ENCODE results near the gene FLAD1.

Gene FLAD1

DNA sequence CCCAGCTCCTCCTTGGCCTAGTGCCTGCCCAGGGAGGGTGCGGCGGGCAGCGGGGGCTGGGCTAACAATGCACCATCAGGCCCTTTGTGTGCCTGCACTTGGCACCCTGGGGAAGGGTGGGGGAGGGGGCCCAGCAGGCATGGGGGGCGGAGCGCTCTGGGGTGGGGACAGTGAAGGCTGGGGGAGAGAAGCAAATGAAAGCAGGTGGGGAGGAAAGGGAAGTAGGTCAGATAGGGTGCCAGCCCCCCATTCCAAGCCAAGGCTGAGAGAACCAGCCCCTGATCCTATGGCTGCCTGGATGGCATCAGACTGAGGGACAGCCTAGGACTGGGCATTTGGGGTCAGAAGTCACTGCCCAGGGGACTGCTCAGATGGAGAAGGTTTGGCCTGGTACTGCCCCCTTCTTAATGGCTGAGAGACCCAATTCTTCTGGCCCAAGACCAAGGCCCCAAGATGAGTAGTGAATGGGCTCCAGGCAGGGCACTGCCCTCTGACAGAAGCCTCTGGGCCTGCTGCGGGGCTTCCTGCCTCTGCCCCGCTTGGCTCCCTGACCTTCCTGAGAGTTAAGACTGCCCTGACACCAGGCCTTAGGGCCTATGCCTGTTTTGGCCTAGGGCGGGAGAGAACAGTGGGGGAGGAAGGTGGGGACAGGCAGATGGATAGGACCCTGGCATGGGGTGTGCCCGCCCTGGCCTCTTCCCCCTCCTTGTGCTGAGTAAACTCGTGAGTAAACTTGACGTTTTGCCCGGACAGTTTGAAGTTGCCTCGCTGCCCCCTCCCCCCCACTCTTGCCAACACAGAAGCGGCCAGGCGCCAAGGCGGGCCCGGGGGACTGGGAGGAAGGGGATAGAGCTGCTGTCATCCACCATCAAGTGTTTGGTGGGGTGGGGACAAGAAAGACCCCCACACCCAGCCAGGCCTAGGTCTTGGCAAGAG lies 22.2 kb downstream of the FLAD1 start:
- DNase-seq: peak; percentile 62

DNA sequence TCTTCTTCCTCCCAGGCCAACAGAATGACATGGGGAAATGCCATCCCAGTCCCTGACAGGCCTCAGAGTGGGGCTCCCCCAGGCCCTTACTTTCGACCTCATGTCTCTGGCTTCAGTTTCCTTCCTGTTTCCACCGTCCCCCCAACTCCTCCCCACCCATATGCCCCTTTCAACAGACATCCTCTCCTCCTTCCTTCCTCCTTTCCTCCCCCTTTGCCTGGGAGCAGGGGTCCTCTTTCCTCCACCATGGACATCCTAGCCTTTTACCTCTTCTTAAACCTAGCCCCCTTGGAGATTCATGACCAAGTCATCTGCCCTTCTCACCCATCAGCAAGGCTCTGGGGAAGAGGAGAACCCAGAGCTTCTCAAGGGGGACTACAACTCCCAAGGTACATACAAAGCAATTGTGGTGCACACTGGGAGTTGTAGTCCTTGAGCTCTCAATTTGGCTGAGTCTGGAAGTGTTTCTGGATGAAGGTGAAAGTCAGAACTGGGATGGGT lies 23.5 kb downstream of the FLAD1 start:
- peak; percentile 57 for DNase-seq

DNA sequence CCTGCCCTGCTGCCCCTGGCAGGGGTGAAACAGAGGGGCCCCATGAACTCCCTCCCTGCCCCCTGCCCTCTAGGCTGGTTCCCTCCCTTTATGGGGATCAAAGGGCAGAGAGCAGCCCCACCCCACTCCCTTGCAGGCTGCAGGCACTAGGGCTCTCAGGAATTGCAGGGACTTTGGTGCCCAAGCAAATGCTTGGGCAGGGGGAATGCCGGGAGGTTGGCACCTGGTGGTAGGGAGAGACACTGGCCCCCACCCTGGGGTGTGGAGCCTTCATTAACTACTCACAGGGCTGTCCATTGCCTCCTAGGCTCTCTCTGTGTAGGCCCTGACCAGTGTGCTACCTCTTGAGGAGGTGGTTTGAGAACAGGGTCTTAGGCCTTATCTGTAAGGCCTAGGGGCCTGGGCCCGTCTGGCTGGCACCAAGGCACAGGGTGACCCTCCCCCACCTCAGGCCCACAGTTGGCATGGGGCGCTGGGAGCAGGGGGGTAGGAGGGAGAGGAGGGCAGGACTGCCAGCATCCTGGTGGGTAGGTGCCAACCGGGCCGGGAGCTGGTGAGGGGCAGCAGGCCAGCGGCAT lies 24.2 kb downstream of the FLAD1 start:
- DNase-seq: no peak

DNA sequence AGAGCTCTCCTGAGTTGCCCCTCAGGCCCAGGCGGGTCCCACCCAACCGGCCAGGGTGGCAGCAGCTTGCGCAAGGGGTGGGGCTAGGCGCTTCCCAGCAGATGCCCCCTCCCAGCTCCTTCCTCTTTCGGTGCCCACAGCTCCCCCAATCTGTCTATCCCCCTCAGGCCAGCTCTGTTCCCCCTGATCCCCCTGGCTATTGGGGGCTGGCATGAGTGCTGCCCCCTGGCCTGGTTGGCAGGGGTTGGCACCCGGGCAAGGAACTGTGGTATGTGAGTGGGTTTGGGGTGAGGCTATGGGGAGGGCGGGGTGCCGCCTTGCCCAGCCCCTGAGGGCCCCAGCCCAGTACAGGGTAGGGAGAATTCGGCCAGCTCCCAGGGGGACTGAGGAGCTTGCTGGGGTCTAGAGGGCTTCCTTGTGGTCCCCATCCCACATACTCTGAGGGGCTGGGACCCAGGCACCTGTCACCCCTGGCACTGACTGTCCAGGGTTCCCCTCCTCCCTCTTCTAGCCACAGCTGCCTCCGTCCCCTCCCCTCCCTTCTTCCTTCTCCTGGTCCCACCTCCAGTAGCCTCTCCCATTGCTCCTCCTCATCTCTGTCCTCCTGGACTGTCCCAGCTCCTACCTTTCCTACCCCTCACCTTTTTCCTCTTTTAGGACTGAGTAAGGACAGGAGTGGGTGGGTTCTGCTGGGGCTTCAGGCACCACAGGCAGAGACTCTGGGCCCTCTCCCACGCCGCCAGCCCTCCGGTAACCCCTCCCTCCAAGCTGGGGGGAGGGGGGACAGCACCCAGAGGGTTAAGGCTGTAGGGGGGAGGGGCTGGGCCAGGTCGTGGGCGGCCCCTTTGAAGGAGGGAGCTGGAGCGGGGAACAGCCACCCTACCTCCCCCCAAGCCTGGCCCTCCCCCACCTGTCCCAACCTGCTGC lies 25.1 kb downstream of the FLAD1 start:
- peak; percentile 75 for DNase-seq

DNA sequence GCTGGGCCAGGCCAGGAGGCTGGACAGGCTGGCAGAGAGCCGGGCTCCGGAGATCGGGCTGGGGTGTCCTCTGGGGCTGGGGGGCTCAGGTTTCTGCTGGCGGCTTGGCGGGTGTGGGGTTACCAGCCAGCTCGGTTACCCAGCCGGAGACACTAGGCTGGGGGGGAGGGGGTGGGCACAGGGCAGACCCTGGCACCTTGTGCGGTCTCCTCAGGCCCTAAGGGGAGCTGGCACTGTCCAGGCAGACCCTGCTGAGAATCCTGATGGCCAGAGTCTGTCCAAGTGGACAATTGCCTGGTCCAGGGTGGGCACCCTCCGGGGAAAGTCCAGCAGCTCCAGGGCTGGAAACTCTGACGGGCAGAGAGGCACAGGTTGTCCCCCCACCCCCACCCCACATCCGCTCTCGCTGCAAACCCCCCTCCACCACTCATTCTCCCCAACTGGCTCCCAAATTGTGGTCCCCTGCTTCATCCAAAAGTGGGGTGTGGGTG lies 26.1 kb downstream of the FLAD1 start:
- peak; percentile 54 for DNase-seq

DNA sequence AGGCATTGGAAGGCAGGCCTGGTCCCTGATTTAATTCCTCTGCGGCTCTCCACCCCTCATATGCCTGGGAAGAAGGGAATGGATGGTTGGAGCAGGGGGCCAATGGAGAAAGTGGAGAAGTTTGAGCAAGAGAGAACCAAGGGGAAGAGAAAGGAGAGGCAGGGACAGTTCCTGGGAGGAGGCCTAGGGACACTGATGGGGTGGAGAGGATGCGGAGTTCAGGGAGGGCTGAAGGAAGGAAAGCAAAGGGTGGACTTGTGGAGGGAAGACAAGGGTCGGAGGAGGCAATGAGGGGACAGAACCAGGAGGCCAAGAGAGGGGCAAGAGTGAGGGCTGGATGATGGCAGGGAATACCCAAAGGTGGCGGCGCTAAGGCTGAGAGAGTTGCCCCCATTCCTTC lies 26.6 kb downstream of the FLAD1 start:
- no peak for DNase-seq

DNA sequence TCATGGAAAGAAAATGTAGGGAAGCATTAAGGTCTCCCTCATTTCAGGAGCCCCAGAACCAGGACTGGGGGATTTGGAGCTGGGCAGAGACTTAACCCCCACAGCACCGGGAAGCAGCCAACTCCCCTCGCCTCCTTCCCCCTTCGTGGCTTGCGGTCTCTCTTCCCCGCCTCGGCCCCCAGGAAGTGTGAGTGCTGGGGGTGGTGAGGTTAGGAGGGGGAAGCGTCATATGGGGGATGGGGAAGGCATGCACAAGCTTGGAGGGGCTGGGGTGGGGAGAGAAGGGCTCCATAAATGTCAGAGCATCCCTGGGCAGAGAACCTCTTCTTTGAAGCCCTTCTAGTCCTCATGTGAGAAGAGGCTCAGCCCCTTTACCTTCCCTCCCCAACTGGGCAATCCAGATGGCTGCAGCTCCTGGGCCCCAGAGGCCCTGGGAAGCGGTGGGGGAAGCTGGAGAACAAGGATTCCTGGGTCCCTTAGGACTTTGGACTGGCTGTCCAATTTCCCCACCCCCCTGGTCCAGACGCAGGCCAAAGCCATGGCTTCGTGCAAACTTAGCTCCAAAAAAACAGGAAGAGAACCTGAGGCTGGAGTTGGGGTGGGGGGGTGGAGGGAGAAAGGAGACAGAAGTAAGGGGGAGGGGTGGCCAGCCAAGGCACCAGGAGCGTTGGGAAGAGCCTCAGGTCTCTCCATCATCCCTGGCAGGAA lies 27.2 kb downstream of the FLAD1 start:
- DNase-seq: peak; percentile 68

DNA sequence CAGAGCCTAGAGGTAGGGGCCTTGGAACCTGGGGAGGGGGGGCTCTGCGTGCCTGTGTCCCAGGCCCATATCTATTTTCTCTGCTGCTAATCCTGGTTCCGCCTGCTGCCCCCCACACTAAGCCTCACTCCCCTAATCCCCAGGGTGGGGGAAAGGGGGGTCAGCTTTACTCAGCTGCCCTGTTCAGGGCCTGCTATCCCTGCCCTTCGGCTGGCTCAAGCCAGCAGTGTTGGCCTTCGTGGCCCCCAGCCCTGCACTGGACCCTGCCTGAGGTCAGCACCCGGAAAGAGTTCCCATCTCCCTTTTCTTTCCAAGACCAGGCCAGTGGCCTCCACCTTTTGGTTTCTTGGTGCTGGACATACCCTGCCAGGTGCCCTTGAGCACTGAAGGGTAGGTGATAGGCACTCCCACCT lies 27.9 kb downstream of the FLAD1 start:
- DNase-seq: no peak

DNA sequence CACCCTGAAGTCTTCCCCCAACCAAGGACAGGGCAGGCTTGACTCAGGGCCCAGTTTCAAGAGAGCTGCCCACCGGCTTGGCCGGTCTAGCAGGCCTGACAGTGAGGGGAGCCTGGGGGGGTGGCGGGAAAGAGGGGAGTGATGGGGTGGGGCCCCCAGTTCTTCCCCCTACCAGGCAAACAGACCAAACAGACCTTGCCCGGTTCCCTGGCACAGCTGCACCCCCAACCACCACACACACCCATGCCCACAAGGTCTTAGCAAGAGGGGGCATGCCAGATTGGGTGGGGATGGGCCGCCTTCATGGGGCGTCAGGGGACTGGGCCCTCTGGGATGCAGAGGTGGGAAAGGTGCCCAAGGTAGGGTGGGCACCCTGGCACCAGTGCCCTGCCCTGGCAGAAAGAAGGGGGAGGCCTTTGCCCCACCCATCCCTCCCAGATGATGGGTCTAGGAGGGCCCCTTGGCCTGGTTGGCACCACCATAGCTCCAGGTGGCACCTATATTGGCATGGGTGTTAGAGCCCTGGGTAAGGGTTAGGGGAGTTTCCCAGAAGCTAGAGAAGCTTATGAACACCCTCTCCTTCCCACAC lies 28.4 kb downstream of the FLAD1 start:
- DNase-seq: no peak

DNA sequence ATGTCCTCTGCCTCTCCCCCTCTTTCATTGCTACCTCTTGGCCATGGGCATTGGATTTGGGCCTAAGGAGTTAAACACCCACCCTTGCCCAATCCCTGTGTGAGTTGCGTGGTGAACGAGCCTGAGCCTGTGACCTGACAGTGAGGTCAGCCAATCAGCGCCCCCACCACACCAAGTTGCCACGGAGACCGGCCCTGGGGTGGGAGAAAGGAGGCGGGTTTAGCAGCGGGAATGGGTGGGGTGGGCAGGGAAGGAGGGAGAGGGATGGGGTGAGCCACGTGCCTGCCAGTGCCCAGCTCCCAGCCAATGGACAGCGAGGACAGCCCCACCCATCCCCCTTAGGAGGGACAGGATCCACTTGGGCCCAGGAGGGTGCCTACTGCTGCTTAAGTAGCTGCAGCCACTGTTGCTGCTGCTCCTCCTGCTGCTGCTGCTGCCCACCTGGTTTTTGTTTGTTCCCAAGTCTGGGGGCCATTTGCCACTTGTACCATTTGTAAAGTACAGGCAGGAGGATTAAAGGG lies 28.9 kb downstream of the FLAD1 start:
- peak; percentile 57 for DNase-seq

DNA sequence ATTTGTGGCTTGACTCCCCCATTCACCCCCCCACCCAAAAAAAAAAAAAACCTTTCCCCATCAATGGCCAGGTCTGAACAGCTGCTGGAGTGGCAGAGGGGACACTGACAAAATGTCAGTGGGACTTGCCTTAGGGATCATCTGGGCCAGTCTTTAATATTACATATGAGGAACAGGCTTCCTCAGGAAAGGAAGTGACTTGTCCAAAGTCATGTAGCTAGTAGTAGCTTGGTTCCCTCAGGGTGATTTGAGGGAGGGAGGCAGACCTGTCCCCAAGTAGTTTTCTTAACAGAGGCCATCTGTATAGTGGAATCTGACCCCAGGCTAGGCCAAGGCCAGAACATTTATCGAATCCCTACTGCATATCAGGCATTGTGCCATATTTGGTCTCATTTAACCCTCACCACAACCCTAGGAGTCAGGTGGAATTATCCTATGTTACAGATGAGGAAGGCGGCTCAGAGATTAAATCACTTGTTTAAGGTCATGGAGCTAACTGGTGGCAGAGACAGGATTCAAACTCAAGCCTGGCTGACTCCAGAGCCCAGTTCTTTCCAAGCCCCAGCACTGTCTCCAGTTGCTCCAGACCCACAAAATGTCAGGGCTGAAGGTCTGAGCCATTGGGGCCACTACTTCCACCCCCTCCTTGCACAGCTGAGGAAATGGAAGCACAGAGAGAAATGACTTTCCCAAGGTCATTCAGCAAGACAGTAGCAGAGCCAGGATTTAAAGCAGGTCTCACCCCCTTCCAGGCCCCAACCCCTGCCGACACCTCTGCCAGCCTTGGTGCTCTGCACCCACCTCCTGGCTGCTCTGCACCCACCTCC lies 29.8 kb downstream of the FLAD1 start:
- no peak for DNase-seq

DNA sequence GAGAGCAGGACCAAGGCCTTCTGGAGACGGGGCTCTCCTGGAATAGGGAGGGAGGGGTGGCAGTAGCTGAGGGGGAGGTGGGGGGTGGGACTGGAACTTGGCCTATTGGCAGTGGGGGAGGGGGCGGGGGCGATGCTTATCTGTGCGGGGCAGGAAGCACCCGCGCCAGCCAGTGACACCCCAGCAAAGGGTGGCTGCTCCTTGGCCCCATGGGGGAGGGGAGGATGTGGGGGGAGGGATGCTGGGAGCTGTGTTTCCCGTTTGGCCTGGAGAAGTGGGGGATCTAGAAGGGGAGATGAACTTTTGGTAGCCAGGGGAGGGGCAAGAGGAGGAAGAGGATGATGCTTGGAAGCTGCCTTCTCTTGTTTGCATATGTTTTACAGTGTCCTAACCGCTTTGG lies 30.5 kb downstream of the FLAD1 start:
- DNase-seq: peak; percentile 87

DNA sequence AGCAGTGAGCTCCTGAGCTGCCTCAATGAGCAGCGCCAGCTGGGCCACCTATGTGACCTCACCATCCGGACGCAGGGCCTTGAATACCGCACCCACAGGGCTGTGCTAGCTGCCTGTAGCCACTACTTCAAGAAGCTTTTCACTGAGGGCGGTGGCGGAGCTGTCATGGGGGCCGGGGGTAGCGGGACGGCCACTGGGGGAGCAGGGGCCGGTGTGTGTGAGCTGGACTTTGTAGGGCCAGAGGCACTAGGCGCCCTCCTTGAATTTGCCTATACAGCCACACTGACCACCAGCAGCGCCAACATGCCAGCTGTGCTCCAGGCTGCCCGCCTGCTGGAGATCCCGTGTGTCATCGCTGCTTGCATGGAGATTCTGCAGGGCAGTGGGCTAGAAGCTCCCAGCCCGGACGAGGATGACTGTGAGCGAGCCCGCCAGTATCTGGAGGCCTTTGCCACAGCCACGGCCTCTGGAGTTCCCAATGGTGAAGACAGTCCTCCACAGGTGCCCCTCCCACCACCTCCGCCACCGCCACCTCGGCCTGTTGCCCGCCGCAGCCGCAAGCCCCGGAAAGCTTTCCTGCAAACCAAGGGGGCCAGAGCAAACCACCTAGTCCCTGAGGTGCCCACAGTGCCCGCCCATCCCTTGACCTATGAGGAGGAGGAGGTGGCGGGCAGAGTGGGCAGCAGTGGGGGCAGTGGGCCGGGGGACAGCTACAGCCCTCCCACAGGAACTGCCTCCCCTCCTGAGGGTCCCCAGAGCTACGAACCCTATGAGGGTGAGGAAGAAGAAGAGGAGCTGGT lies 31.8 kb downstream of the FLAD1 start:
- DNase-seq: no peak

DNA sequence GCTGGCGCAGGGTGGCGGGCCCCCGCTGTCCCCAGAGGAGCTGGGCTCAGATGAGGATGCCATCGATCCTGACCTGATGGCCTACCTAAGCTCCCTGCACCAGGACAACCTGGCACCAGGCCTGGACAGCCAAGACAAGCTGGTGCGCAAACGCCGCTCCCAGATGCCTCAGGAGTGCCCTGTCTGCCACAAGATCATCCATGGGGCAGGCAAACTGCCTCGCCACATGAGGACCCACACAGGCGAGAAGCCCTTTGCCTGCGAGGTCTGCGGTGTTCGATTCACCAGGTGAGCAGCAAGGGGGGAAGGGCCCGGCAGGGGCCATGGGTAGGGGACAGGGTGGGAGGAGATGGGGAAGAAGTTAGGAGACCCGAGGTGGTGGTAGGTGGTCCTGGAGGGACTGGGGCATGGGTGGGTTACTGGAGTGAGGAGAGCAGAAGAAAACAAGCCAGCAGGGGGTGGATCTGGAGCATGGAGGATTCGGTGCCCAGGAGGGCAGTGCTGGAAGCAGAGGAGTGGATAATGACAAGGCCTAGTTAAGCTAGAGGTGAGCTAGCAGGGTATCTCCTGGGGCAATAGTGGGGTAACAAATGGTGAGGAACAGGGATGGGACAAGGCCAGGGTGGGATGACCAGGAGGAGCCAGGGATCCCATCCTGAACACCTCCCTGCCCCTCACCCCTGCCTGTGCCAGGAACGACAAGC lies 32.5 kb downstream of the FLAD1 start:
- DNase-seq: no peak

DNA sequence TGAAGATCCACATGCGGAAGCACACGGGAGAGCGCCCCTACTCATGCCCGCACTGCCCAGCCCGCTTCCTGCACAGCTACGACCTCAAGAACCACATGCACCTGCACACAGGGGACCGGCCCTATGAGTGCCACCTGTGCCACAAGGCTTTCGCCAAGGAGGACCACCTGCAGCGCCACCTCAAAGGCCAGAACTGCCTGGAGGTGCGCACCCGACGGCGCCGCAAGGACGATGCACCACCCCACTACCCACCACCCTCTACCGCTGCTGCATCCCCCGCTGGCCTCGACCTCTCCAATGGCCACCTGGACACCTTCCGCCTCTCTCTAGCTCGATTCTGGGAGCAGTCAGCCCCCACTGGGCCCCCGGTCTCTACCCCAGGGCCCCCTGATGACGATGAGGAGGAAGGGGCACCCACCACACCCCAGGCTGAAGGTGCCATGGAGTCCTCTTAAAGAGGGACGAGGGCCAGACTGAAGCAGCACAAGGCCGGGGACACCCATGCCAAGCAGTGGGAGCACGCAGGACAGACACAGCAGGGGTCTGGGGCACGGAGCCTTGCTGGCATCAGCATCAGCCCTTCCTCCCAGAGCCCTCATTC lies 33.2 kb downstream of the FLAD1 start:
- peak; percentile 57 for DNase-seq

DNA sequence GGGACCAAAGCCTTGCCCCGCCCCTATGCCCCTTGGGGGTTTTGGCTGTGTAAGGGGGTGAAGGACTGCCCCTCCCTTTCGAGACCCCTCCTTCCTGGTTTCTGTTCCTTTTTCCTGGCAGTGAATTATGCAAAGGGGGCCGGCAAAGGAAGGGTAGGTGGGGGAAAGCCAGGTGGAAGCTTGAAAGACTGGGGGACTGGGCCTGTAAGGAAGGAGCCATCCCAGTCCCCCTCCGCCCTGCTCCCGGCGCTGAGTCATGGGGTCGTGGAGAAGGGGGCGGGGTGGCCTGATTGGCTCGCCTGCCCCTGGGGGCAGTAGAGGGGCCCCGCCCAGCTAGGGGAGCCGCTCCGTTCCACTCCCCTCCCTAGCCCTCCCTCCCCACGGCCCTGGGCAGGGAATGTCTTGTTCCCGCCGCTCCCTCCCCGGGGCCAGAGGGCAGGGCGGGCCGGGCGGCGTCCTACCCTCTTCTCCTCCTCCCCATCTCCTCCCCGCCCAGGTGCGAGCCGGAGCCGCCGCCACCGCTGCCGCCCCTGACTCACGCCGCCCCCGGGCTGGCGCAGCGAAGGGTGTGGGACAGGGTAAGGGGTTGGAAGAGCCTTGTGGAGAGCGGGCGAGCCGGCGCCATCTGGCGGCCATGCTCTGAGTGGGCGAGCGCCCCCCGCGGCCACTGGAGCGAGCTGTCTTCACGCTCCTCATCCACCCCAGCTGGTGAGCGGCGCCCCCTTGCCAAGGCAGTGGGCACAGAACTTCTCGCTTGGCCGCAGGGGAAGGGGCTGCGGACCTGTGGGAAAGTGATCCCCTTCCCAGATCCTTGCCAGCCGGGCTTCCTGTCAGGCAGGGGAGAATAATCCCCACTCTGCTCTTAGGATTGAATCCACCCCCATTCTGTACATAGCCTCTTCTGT lies 34.1 kb downstream of the FLAD1 start:
- DNase-seq: peak; percentile 95

DNA sequence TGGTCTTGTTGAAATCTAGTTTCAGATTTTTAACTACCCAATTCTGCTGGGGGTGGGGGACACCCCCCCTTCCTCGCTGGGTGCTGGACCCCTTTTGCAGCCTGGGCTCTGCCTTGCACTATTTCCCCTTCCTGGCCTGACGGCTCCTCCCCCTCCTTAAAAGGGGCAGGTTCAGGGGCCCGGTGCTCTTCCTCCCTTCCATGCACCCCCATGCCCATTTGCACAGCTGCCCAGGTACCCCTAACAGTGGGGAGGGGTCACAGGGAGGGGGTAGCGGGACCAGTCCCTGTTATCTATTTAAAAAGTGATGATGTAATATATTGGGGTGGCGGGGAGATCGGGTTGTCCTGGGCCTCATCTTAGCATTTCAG lies 34.8 kb downstream of the FLAD1 start:
- no peak for DNase-seq

All from CD4-positive, alpha-beta T cell treated with Interleukin-17A for 4 hours (primary cell).